Body of pancreas (tissue), 4 donors: ENCODE measurements around the gene EPN1.

Source experiments
- POLR2A ChIP-seq, 3 donors: fragments of 450-650 bp; IDR thresholded peaks; one replicate each; pipeline ENCODE4 v1.6.1; 2016; ENCODE audit warnings: antibody characterized with exemption in 3 of 3, mild to moderate bottlenecking in 2 of 3
- TF ChIP-seq, protein P1 (sequence below), 7 experiments: fragments of 450-650 bp in 4 of 7; fragments of 200-600 bp in 3 of 7; sonication (generic) in 3 of 7; IDR thresholded peaks; one replicate each; pipeline ENCODE4 v1.5.1; 2016 to 2019; ENCODE audit warnings: antibody characterized with exemption in 7 of 7

DNA sequence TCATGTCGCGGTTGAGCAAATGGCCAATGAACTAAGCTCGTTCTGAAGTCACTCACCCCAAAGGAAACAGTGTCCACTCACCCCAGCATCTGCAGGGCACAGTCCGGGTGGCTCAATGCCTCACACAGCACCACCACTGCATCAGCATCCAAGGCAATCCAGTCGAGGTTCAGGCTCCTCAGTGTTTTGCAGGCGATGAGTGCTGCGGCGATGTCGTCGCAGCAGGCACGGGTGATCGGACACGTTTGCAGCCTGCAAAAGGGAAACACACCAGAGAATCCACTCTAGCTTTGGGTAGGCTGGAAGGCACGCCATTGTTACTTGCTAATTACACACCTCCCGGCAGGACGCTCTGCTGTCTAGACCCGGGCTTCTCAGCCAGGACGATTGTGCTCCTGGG lies 36.7 kb downstream of the EPN1 start:
- TF ChIP-seq, protein P1, sequence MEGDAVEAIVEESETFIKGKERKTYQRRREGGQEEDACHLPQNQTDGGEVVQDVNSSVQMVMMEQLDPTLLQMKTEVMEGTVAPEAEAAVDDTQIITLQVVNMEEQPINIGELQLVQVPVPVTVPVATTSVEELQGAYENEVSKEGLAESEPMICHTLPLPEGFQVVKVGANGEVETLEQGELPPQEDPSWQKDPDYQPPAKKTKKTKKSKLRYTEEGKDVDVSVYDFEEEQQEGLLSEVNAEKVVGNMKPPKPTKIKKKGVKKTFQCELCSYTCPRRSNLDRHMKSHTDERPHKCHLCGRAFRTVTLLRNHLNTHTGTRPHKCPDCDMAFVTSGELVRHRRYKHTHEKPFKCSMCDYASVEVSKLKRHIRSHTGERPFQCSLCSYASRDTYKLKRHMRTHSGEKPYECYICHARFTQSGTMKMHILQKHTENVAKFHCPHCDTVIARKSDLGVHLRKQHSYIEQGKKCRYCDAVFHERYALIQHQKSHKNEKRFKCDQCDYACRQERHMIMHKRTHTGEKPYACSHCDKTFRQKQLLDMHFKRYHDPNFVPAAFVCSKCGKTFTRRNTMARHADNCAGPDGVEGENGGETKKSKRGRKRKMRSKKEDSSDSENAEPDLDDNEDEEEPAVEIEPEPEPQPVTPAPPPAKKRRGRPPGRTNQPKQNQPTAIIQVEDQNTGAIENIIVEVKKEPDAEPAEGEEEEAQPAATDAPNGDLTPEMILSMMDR (IDR thresholded peaks at IDR 0.05): no peak
- no peak for TF ChIP-seq POLR2A (IDR thresholded peaks at IDR 0.05)
